Stimulated activated CD8-positive, alpha-beta memory T cell treated with anti-CD3 and anti-CD28 coated beads, Interleukin-7, amount 100 ng/mL, for 24 hours (primary cell): ENCODE results near the gene SSPN.

Experiments
- DNase-seq: peaks from one replicate; pipeline ENCODE4 v3.0.0-alpha.2; 2020; ENCODE audit warnings: low read depth

SSPN gene

GRCh38 chr12:26195250-26195640 lies at the start of gene SSPN:
TSS of gene SSPN (plus strand) at chr12:26195573. CDS start at chr12:26195673, 100 bp downstream.
- no peak for DNase-seq

GRCh38 chr12:26148291-26148690 lies 47.1 kb upstream of the SSPN start:
- DNase-seq = no peak

- DNase-seq = no peak
Measured at GRCh38 chr12:26149968-26150500, 45.3 kb upstream of the SSPN start.

GRCh38 chr12:26150736-26151450 lies 44.5 kb upstream of the SSPN start:
- DNase-seq = no peak

GRCh38 chr12:26152507-26153102 lies 42.8 kb upstream of the SSPN start:
- DNase-seq = no peak

GRCh38 chr12:26153421-26154154 lies 41.8 kb upstream of the SSPN start:
- DNase-seq = no peak

GRCh38 chr12:26156201-26156871 lies 39.0 kb upstream of the SSPN start:
- no peak for DNase-seq

GRCh38 chr12:26157001-26157400 lies 38.4 kb upstream of the SSPN start:
- DNase-seq = no peak

GRCh38 chr12:26158078-26158764 lies 37.2 kb upstream of the SSPN start:
- no peak for DNase-seq

- no peak for DNase-seq
Measured at GRCh38 chr12:26162174-26162573, 33.2 kb upstream of the SSPN start.

GRCh38 chr12:26162905-26163304 lies 32.5 kb upstream of the SSPN start:
- DNase-seq = no peak

GRCh38 chr12:26164118-26164517 lies 31.3 kb upstream of the SSPN start:
- DNase-seq = no peak

- DNase-seq = no peak
Measured at GRCh38 chr12:26172013-26172412, 23.4 kb upstream of the SSPN start.

GRCh38 chr12:26172539-26172938 lies 22.8 kb upstream of the SSPN start:
- no peak for DNase-seq

GRCh38 chr12:26172946-26173552 lies 22.3 kb upstream of the SSPN start:
- no peak for DNase-seq

- no peak for DNase-seq
Measured at GRCh38 chr12:26176725-26177124, 18.6 kb upstream of the SSPN start.

- no peak for DNase-seq
Measured at GRCh38 chr12:26177283-26177682, 18.1 kb upstream of the SSPN start.

- DNase-seq = no peak
Measured at GRCh38 chr12:26179826-26180225, 15.5 kb upstream of the SSPN start.

GRCh38 chr12:26182377-26182776 lies 13.0 kb upstream of the SSPN start:
- no peak for DNase-seq

GRCh38 chr12:26185532-26186320 lies 9.6 kb upstream of the SSPN start:
- DNase-seq = no peak
